DND-41 (cell line): ENCODE results near the gene ANKRD13D.

Source experiments
- ATAC-seq: fragments of 200-7000 bp; cut with Tn5 transposase; 3 replicates; pipeline ENCODE4 v1.9.1; 2021; ENCODE audit warnings: low read depth; ENCODE audit not compliant: insufficient read depth
- DNase-seq: peaks from one replicate; pipeline ENCODE4 v3.0.0-alpha.2; 2020
- H2AFZ ChIP-seq: 2 replicates; pipeline ENCODE4 v1.6.0; 2012; ENCODE audit warnings: low read depth, low read length
- H3K27ac ChIP-seq: 2 replicates; pipeline ENCODE4 v1.5.1; 2012; ENCODE audit warnings: low read length, inconsistent platforms
- H3K27me3 ChIP-seq: fragments of 200-600 bp; sonication (generic); 2 replicates; pipeline ENCODE4 v1.6.0; 2012; ENCODE audit warnings: low read length, mild to moderate bottlenecking, inconsistent platforms; ENCODE audit not compliant: insufficient read depth, poor library complexity
- H3K36me3 ChIP-seq: 2 replicates; pipeline ENCODE4 v1.5.1; 2012; ENCODE audit warnings: low read length, inconsistent platforms; ENCODE audit not compliant: insufficient read depth
- H3K4me1 ChIP-seq: 2 replicates; pipeline ENCODE4 v1.5.1; 2012; ENCODE audit warnings: mild to moderate bottlenecking, low read length; ENCODE audit not compliant: insufficient read depth
- H3K4me2 ChIP-seq: 2 replicates; pipeline ENCODE4 v1.6.0; 2012; ENCODE audit warnings: mild to moderate bottlenecking, moderate library complexity, low read length, inconsistent platforms; ENCODE audit not compliant: insufficient read depth
- H3K4me3 ChIP-seq, 2 experiments: fragments of 200-600 bp in 1 of 2; shearing (Covaris generic) in 1 of 2; 2 replicates each; pipeline ENCODE4 v1.5.1; 2012 to 2016; ENCODE audit warnings: inconsistent platforms in 2 of 2, low read length in 2 of 2, mild to moderate bottlenecking in 2 of 2, low read depth in 1 of 2, moderate library complexity in 1 of 2
- H3K79me2 ChIP-seq: 2 replicates; pipeline ENCODE4 v1.6.0; 2012; ENCODE audit warnings: low read length, inconsistent platforms; ENCODE audit not compliant: insufficient read depth
- H3K9ac ChIP-seq: 2 replicates; pipeline ENCODE4 v1.6.0; 2012; ENCODE audit warnings: low read depth, mild to moderate bottlenecking, inconsistent platforms, low read length, moderate library complexity
- H3K9me3 ChIP-seq: 2 replicates; pipeline ENCODE4 v1.5.1; 2012; ENCODE audit warnings: low read length, moderate library complexity, mild to moderate bottlenecking, inconsistent platforms; ENCODE audit not compliant: insufficient read depth, severe bottlenecking
- H4K20me1 ChIP-seq: 2 replicates; pipeline ENCODE4 v1.6.0; 2012; ENCODE audit warnings: low read length; ENCODE audit not compliant: insufficient read depth
- EZH2 ChIP-seq: IDR thresholded peaks from 3 replicates; pipeline ENCODE4 v1.6.1; 2012; ENCODE audit warnings: borderline replicate concordance, low read depth, mild to moderate bottlenecking, moderate library complexity, low read length, inconsistent platforms; ENCODE audit not compliant: severe bottlenecking
- TF ChIP-seq, protein P1 (sequence below): IDR thresholded peaks from 2 replicates; pipeline ENCODE4 v1.5.1; 2012; ENCODE audit warnings: borderline replicate concordance, low read length, moderate library complexity, mild to moderate bottlenecking; ENCODE audit not compliant: poor library complexity, severe bottlenecking; ENCODE audit errors: extremely low read depth

The ANKRD13D gene

DNA sequence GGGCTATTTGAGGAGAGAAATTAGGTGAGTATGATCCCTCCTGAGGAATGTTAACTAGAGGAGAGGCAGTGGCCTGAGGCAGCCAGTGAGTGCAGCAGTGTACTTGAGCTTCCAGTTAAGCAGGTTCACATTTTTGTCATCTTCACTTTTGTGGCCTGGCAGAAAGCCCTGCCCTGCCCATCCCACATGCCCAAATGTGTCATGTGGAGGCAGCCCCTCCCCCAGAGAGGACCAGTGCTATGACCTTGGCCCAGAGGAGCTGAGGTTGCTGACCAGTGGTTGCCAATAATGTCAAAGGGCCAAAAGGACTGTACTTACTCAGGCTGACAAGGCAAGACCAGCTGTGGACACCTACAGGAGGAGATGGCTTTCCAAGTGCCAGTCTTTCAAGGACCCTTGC, 40.5 kb upstream of the ANKRD13D start:
- H3K36me3 ChIP-seq, result peaks cover 98% of the 10 kb centered on the region
- H3K4me2 ChIP-seq, result no peak overlapping the region
- no peak overlapping the region for H2AFZ ChIP-seq
- TF ChIP-seq, protein P1, sequence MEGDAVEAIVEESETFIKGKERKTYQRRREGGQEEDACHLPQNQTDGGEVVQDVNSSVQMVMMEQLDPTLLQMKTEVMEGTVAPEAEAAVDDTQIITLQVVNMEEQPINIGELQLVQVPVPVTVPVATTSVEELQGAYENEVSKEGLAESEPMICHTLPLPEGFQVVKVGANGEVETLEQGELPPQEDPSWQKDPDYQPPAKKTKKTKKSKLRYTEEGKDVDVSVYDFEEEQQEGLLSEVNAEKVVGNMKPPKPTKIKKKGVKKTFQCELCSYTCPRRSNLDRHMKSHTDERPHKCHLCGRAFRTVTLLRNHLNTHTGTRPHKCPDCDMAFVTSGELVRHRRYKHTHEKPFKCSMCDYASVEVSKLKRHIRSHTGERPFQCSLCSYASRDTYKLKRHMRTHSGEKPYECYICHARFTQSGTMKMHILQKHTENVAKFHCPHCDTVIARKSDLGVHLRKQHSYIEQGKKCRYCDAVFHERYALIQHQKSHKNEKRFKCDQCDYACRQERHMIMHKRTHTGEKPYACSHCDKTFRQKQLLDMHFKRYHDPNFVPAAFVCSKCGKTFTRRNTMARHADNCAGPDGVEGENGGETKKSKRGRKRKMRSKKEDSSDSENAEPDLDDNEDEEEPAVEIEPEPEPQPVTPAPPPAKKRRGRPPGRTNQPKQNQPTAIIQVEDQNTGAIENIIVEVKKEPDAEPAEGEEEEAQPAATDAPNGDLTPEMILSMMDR, result no peak
- no peak for TF ChIP-seq EZH2
- no peak for DNase-seq
- no peaks in the 10 kb centered on the region for H3K27me3 ChIP-seq
- no peak overlapping the region for H3K27ac ChIP-seq
- no peak overlapping the region for H3K4me3 ChIP-seq
- peaks cover 21% of the 10 kb centered on the region for H4K20me1 ChIP-seq
- no peaks in the 10 kb centered on the region for H3K4me1 ChIP-seq
- ATAC-seq, result no peak
- H3K9me3 ChIP-seq, result no peaks in the 10 kb centered on the region
- H3K9ac ChIP-seq, result no peak overlapping the region
- H3K79me2 ChIP-seq, result peaks cover 19% of the 10 kb centered on the region

DNA sequence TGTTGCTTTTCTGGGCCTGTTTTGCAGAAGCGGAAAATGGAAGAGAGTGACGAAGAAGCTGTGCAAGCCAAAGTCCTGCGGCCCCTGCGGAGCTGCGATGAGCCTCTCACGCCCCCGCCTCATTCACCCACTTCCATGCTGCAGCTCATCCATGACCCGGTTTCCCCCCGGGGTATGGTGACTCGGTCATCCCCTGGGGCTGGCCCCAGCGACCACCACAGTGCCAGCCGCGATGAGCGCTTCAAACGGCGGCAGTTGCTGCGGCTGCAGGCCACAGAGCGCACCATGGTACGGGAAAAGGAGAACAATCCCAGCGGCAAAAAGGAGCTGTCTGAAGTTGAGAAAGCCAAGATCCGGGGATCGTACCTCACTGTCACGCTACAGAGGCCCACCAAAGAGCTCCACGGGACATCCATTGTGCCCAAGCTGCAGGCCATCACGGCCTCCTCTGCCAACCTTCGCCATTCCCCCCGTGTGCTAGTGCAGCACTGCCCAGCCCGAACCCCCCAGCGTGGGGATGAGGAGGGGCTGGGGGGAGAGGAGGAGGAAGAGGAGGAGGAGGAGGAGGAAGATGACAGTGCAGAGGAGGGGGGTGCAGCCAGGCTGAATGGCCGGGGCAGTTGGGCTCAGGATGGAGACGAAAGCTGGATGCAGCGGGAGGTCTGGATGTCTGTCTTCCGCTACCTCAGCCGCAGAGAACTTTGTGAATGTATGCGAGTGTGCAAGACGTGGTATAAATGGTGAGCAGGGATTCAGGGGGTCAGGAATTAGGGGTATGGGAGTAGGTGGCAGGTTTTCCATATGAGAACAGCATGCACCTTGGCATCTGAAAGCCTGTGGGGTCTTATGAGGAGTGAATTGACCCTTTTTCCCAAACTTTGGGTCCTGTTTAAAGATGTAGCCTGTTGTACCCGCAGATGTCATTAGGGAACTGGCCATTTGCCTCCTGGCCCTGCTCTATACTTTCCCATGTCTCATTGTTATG, 38.8 kb upstream of the ANKRD13D start:
- no peaks in the 10 kb centered on the region for H3K27me3 ChIP-seq
- no peak overlapping the region for H3K4me3 ChIP-seq
- H2AFZ ChIP-seq, result no peak overlapping the region
- H3K4me1 ChIP-seq, result no peaks in the 10 kb centered on the region
- no peak overlapping the region for H3K4me2 ChIP-seq
- H3K9me3 ChIP-seq, result no peaks in the 10 kb centered on the region
- DNase-seq (no peak), ATAC-seq (no peak)
- H3K9ac ChIP-seq, result no peak overlapping the region
- peaks cover 98% of the 10 kb centered on the region for H3K36me3 ChIP-seq
- H3K27ac ChIP-seq, result no peak overlapping the region
- peaks cover 19% of the 10 kb centered on the region for H4K20me1 ChIP-seq
- no peak for TF ChIP-seq EZH2
- TF ChIP-seq, protein P1, result no peak
- H3K79me2 ChIP-seq, result peaks cover 7% of the 10 kb centered on the region; the same call in 1 of the 2 replicates

DNA sequence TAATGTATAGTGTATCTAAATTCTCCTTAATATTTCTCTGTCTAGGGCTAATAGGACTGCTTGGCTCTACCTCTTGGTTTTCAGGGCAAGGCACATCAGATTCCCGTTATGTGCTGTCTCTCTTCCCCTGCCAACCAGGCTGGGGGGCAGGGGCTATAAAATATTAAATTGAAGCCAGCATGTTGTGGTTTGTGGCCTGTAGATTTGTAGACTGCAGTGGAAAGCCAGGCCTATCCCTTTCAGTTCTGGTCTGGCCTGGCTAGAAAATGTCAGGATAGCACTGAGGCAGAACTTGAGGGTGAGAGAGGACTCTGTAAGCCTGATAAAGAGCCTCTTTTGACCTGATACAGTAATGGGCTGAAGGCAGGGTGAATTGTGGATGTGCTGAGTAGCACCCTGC, 37.3 kb upstream of the ANKRD13D start:
- no peaks in the 10 kb centered on the region for H3K27me3 ChIP-seq
- no peaks in the 10 kb centered on the region; the same call in 1 of the 2 replicates for H3K79me2 ChIP-seq
- no peak for TF ChIP-seq EZH2
- TF ChIP-seq, protein P1, result no peak
- peaks cover 21% of the 10 kb centered on the region; the same call in 1 of the 2 replicates for H4K20me1 ChIP-seq
- no peak overlapping the region for H3K9ac ChIP-seq
- H2AFZ ChIP-seq, result no peak overlapping the region
- peaks cover 98% of the 10 kb centered on the region for H3K36me3 ChIP-seq
- H3K4me2 ChIP-seq, result no peak overlapping the region
- no peak overlapping the region for H3K27ac ChIP-seq
- no peak overlapping the region for H3K4me3 ChIP-seq
- DNase-seq (no peak), ATAC-seq (no peak)
- no peaks in the 10 kb centered on the region for H3K9me3 ChIP-seq
- no peaks in the 10 kb centered on the region for H3K4me1 ChIP-seq
